Nephron progenitor cell (in vitro differentiated cells): ENCODE data around the gene RET.

Experiments
- DNase-seq: peaks from one replicate; pipeline ENCODE4 v3.0.0; 2021
- H3K27ac Mint-ChIP-seq: 2 replicates; pipeline ENCODE4 v1.8.0; 2021; ENCODE audit warnings: mild to moderate bottlenecking, moderate library complexity, mixed read lengths
- H3K27me3 Mint-ChIP-seq: 2 replicates; pipeline ENCODE4 v1.8.0; 2021; ENCODE audit warnings: mild to moderate bottlenecking, low read depth, mixed read lengths; ENCODE audit not compliant: poor library complexity
- H3K36me3 Mint-ChIP-seq: 2 replicates; pipeline ENCODE4 v1.8.0; 2021; ENCODE audit warnings: low read depth, mixed read lengths
- H3K4me1 Mint-ChIP-seq: 2 replicates; pipeline ENCODE4 v1.8.0; 2021; ENCODE audit warnings: mixed read lengths
- H3K4me3 Mint-ChIP-seq: 2 replicates; pipeline ENCODE4 v1.8.0; 2021; ENCODE audit warnings: mild to moderate bottlenecking, moderate library complexity, mixed read lengths
- H3K9me3 Mint-ChIP-seq: 2 replicates; pipeline ENCODE4 v1.8.0; 2021; ENCODE audit warnings: mild to moderate bottlenecking, moderate library complexity, mixed read lengths
- CTCF ChIP-seq: fragments of 200-600 bp; sonication (generic); IDR thresholded peaks from 2 replicates; pipeline ENCODE4 v1.5.0; 2021; ENCODE audit warnings: antibody characterized with exemption

The RET gene

DNA sequence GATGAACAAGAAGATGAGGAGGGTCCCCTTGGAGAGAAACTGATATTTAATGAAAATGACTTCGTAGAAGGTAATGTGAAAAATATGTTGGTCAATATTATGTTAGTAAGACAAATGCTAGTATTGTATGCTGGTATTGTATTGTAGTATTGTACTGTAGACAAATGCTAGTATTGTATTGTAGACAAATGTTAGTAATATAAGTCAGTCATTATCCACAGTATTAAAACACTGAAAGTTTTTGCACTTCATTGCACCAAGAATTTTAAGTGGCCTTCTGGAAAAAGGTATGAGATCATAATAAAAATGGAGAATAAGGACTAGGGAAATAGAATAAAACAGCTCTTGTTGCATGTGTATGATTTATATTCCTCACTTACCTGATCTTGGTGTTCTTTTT lies 78.9 kb downstream of the RET start:
- H3K9me3 Mint-ChIP-seq: no peaks in the 10 kb centered on the region
- peaks cover 2% of the 10 kb centered on the region for H3K36me3 Mint-ChIP-seq
- peaks cover 11% of the 10 kb centered on the region for H3K4me1 Mint-ChIP-seq
- no peak overlapping the region for H3K27ac Mint-ChIP-seq
- DNase-seq: no peak
- H3K4me3 Mint-ChIP-seq: no peak overlapping the region
- peaks cover 4% of the 10 kb centered on the region for H3K27me3 Mint-ChIP-seq
- TF ChIP-seq CTCF: no peak

DNA sequence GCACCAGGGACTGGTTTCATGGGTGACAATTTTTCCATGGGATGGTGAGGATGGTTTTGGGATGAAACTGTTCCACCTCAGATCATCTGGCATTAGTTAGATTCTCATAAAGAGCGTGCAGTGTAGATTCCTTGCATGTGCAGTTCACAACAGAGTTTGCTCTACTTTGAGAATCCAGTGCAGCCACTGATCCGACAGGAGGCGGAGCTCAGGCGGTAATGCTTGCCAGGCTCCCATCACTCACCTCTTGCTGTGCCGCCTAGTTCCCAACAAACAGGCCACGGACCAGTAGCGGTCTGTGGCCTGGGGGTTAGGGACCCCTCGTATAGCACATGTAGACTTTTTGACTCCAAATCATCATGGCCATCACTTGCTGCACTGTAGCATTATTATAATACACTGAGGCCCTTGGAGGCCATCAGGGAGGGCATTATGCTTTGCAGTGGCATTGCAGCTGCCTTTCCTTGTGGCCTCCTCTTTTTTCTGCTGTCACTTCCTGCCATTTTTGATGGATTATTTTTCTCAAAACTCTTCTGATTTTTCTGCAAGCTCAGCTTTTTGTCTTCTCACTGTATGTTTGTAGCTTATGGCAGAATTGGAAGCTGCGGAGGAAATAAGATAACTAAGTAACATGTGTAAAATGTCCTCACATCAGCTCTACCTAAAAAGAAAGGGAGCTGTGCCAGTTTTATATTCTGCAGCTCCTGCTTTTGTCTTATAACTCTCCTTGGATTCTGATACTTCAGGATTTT lies 79.9 kb downstream of the RET start:
- TF ChIP-seq CTCF: no peak
- H3K4me3 Mint-ChIP-seq: no peak overlapping the region
- no peak for DNase-seq
- H3K4me1 Mint-ChIP-seq: peaks cover 4% of the 10 kb centered on the region
- peaks cover 10% of the 10 kb centered on the region for H3K36me3 Mint-ChIP-seq
- no peak overlapping the region for H3K27ac Mint-ChIP-seq
- peaks cover 4% of the 10 kb centered on the region for H3K27me3 Mint-ChIP-seq
- no peaks in the 10 kb centered on the region for H3K9me3 Mint-ChIP-seq

DNA sequence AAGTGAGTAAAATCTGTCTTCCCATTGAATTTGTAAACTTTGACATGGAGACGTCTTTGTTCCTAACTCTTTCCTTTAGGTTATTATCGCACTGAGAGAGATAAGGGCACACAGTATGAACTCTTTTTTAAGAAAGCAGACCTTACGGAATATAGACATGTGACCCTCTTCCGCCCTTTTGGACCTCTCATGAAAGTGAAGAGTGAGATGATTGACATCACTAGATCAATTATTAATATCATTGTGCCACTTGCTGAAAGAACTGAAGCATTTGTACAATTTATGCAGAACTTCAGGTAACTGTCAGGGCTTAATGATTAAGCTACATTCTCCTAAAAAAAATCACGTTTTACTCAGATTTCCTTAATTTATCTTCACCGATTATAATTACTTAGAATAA lies 81.8 kb downstream of the RET start:
- Mint-ChIP-seq H3K4me3 (no peak overlapping the region), H3K27ac (no peak overlapping the region), H3K4me1 (no peaks in the 10 kb centered on the region), H3K36me3 (peaks cover 14% of the 10 kb centered on the region), H3K9me3 (no peaks in the 10 kb centered on the region), H3K27me3 (peaks cover 4% of the 10 kb centered on the region)
- TF ChIP-seq CTCF: no peak
- DNase-seq: no peak

DNA sequence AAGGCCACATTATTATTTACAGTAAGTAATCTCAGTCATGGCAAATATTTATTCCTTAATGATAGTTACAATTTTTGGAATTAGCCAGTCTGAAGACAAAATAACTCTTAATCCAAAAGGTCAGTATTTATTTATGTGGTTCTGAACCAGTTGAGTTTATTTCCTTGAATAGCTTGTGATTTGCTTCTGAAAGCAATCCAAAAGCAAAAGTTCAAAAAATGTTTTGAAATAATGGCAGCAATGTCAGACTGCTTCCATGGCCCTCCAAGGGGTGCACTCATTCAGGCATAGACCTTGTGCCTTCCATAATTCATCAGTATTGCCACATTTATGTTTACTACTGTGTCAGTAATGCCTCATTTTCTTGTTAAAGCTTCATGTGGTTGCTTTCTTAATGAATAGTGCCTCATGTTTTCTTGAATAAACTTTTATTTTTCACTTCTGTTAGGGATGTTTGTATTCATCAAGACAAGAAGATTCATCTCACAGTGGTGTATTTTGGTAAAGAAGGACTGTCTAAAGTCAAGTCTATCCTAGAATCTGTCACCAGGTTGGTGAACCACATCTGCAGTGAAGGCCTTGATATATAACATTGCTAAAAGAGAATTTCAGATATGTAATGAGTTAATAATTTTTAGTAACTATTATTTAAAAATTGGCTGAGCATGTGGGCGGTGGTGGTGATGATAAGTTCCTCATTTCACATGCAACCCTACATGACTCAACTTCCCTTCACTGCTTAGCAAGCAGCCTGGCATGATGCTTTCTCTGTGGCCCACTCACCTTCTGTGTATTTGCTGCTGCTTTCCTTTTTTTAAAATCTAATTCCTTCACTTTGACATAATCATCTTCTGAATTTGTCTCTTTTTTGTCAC lies 83.4 kb downstream of the RET start:
- no peak for DNase-seq

GRCh38 chr10:43160921-43161255 lies 84.0 kb downstream of the RET start:
- Mint-ChIP-seq H3K4me3 (no peak overlapping the region), H3K27me3 (peaks cover 4% of the 10 kb centered on the region), H3K27ac (no peak overlapping the region), H3K4me1 (no peaks in the 10 kb centered on the region), H3K36me3 (peaks cover 19% of the 10 kb centered on the region), H3K9me3 (no peaks in the 10 kb centered on the region)
- DNase-seq: no peak
- no peak for TF ChIP-seq CTCF

More for the DNA sequence above, 83.4 kb downstream of the RET start:
- Mint-ChIP-seq H3K4me3 (no peak overlapping the region), H3K27ac (no peak overlapping the region), H3K9me3 (no peaks in the 10 kb centered on the region), H3K4me1 (no peaks in the 10 kb centered on the region), H3K27me3 (peaks cover 4% of the 10 kb centered on the region), H3K36me3 (peaks cover 19% of the 10 kb centered on the region)
- no peak for TF ChIP-seq CTCF
